Measurements from ENCODE around the gene OSBPL9. TPM values are rescaled to one million over a fixed set of nuclear protein-coding genes. Genes with fewer than 3 reads are reported as not detected.
"Not testable (repeated sequence)": the region's sequence is repeated elsewhere in the genome, so short reads cannot be mapped to it uniquely, and the experiment has no call there.

OSBPL9 gene
- total RNA-seq, 1 donor from 2014 or later: 103 TPM

DNA sequence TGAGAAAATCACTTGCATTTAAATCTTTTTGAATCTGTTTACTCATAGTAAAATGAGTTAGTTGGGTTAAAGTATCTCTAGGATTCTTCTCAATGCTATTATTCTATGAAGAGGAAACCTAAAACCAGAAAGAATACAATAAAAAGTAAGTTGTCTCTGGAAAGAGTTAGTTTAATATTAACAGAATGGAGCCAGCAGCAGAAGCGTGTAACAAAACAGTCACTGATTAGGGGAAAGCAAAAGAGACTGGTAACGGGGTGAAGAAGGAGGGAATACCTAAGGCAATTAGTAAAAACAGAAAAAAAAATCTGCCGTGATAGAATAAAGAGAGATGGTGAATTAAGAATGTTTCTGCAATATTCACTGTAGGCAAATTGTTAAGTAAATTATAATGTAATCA, 201.6 kb downstream of the OSBPL9 start:
- Mint-ChIP-seq H3K27ac (ENCODE audit: unreplicated experiment) (no peak overlapping the region), H3K27me3 (ENCODE audit: unreplicated experiment) (no peaks in the 10 kb centered on the region), H3K36me3 (ENCODE audit: unreplicated experiment) (peaks cover 57% of the 10 kb centered on the region), H3K4me3 (ENCODE audit: unreplicated experiment) (no peak overlapping the region), H3K9me3 (ENCODE audit: unreplicated experiment) (no peaks in the 10 kb centered on the region), H3K4me1 (ENCODE audit: unreplicated experiment) (no peaks in the 10 kb centered on the region)
- TF ChIP-seq, protein P1, sequence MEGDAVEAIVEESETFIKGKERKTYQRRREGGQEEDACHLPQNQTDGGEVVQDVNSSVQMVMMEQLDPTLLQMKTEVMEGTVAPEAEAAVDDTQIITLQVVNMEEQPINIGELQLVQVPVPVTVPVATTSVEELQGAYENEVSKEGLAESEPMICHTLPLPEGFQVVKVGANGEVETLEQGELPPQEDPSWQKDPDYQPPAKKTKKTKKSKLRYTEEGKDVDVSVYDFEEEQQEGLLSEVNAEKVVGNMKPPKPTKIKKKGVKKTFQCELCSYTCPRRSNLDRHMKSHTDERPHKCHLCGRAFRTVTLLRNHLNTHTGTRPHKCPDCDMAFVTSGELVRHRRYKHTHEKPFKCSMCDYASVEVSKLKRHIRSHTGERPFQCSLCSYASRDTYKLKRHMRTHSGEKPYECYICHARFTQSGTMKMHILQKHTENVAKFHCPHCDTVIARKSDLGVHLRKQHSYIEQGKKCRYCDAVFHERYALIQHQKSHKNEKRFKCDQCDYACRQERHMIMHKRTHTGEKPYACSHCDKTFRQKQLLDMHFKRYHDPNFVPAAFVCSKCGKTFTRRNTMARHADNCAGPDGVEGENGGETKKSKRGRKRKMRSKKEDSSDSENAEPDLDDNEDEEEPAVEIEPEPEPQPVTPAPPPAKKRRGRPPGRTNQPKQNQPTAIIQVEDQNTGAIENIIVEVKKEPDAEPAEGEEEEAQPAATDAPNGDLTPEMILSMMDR (IDR thresholded peaks at IDR 0.05): no peak
- DNase-seq (ENCODE audit: extremely low spot score, unreplicated experiment): no peak

DNA sequence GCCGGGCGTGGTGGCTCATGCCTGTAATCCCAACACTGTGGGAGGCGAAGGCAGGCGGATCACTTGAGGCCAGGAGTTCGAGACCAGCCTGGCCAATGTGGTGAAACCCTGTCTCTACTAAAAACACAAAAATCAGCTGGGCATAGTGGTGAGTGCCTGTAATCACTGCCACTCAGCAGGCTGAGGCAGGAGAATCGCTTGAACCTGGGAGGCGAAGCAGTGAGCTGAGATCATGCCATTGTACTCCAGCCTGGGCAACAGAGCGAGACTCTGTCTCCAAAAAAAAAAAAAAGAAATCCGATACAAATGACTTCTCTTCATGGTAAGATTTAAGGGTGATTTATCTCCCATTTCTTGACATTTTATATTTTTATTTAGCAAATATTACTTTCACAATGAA, 202.1 kb downstream of the OSBPL9 start:
- not testable (repeated sequence) for DNase-seq (ENCODE audit: extremely low spot score, unreplicated experiment); H3K27me3 Mint-ChIP-seq (ENCODE audit: unreplicated experiment); H3K4me3 Mint-ChIP-seq (ENCODE audit: unreplicated experiment); H3K9me3 Mint-ChIP-seq (ENCODE audit: unreplicated experiment); H3K4me1 Mint-ChIP-seq (ENCODE audit: unreplicated experiment); H3K27ac Mint-ChIP-seq (ENCODE audit: unreplicated experiment)
- peaks cover 52% of the 10 kb centered on the region for H3K36me3 Mint-ChIP-seq (ENCODE audit: unreplicated experiment)

DNA sequence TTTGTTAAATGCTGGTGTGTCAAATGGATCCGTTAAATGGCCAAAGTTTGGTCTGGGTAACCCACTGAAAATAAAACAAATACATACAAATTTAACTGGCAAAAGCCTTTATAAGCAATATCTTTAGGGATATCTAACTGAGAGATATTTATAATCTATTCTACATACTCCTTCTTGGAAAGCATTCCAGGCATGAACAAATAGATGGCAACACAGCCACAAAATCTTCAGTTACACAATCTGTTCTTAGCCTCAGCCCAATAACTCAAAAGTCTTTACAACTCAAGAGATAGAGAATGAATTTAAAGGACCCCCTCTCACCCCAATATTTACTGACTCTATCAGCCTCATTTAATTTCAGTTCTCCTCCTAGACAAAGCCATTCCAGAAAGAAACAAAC, 202.9 kb downstream of the OSBPL9 start:
- TF ChIP-seq, protein P1 (IDR thresholded peaks at IDR 0.05): no peak
- H3K9me3 Mint-ChIP-seq (ENCODE audit: unreplicated experiment): no peaks in the 10 kb centered on the region
- DNase-seq (ENCODE audit: extremely low spot score, unreplicated experiment): no peak
- no peaks in the 10 kb centered on the region for H3K4me1 Mint-ChIP-seq (ENCODE audit: unreplicated experiment)
- H3K27me3 Mint-ChIP-seq (ENCODE audit: unreplicated experiment): no peaks in the 10 kb centered on the region
- peaks cover 49% of the 10 kb centered on the region for H3K36me3 Mint-ChIP-seq (ENCODE audit: unreplicated experiment)
- H3K27ac Mint-ChIP-seq (ENCODE audit: unreplicated experiment): no peak overlapping the region
- H3K4me3 Mint-ChIP-seq (ENCODE audit: unreplicated experiment): no peak overlapping the region

DNA sequence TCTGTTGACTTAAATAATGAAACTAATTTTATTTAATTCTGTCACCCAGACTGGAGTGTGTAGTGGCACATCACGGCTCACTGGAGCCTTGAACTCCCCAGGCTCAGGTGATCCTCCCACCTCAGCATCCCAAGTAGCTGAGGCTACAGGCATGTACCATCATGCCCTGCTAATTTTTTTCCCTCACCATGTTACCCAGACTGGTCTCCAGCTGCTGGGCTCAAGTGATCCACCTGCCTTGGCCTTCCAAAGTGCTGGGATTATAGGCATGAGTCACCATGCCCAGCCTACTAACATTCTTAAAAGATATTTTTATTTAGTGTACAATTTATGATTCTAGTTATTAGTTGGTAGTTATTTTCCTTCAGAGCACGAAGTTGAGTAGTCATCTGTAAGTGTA, 212.2 kb downstream of the OSBPL9 start:
- Mint-ChIP-seq H3K9me3 (ENCODE audit: unreplicated experiment) (peaks cover 4% of the 10 kb centered on the region), H3K36me3 (ENCODE audit: unreplicated experiment) (peaks cover 34% of the 10 kb centered on the region), H3K4me3 (ENCODE audit: unreplicated experiment) (no peak overlapping the region), H3K27me3 (ENCODE audit: unreplicated experiment) (no peaks in the 10 kb centered on the region), H3K4me1 (ENCODE audit: unreplicated experiment) (no peaks in the 10 kb centered on the region), H3K27ac (ENCODE audit: unreplicated experiment) (no peak overlapping the region)
- no peak for DNase-seq (ENCODE audit: extremely low spot score, unreplicated experiment)
- TF ChIP-seq, protein P1 (IDR thresholded peaks at IDR 0.05): no peak

DNA sequence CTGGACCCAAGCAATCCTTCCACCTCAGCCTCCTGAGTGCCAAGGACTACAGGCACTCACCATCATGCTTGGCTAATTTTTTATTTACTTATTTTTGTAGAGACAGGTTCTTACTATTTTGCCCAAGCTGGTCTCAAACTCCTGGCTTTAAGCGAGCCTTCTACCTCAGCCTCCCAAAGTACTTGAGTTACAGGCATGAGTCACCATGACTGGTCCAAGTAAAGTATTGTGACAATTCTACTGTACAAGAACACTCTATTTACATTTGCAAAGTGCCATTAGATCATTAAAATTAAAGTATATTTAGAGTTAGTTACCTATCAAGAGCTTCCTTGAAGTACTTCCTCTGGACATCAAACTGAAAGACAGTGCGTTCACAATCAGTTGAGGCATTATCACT, 216.8 kb downstream of the OSBPL9 start:
- DNase-seq (ENCODE audit: extremely low spot score, unreplicated experiment): no peak
- Mint-ChIP-seq H3K36me3 (ENCODE audit: unreplicated experiment) (peaks cover 30% of the 10 kb centered on the region), H3K4me1 (ENCODE audit: unreplicated experiment) (no peaks in the 10 kb centered on the region), H3K27ac (ENCODE audit: unreplicated experiment) (no peak overlapping the region), H3K9me3 (ENCODE audit: unreplicated experiment) (peaks cover 4% of the 10 kb centered on the region), H3K4me3 (ENCODE audit: unreplicated experiment) (no peak overlapping the region), H3K27me3 (ENCODE audit: unreplicated experiment) (no peaks in the 10 kb centered on the region)
- TF ChIP-seq, protein P1 (IDR thresholded peaks at IDR 0.05): no peak

DNA sequence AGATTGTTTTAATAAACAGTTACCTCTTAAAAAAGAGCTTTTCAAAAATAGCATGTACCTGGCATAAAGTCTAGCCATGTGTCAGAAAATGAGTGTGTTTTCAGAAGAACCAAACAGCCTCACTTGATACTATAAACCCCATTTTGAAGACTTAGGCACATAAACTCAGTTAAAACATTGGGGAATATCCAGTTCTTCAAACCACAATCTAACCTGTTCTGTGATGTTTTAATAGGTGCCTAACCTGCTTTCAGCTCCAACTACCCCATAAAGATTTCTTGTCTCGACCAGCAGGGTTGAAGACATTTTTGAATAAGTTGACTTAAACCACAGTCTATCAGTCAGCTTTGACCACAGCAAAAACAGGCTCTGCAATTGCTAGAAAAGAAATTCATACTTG, 220.4 kb downstream of the OSBPL9 start:
- H3K4me1 Mint-ChIP-seq (ENCODE audit: unreplicated experiment): peaks cover 3% of the 10 kb centered on the region
- H3K36me3 Mint-ChIP-seq (ENCODE audit: unreplicated experiment): peaks cover 33% of the 10 kb centered on the region
- H3K4me3 Mint-ChIP-seq (ENCODE audit: unreplicated experiment): no peak overlapping the region
- H3K27ac Mint-ChIP-seq (ENCODE audit: unreplicated experiment): no peak overlapping the region
- TF ChIP-seq, protein P1 (IDR thresholded peaks at IDR 0.05): no peak
- H3K9me3 Mint-ChIP-seq (ENCODE audit: unreplicated experiment): no peaks in the 10 kb centered on the region
- no peak for DNase-seq (ENCODE audit: extremely low spot score, unreplicated experiment)
- no peaks in the 10 kb centered on the region for H3K27me3 Mint-ChIP-seq (ENCODE audit: unreplicated experiment)
